Raji (cell line): ENCODE data around the gene CAPN8.

Experiments used
- POLR2A ChIP-seq: IDR thresholded peaks from 2 replicates; pipeline ENCODE4 v1.6.1; 2011; ENCODE audit warnings: low read depth, low read length, control low read depth; ENCODE audit not compliant: insufficient read depth

Gene CAPN8

GRCh38 chr1:223650465-223650864, 15.0 kb downstream of the CAPN8 start:
- TF ChIP-seq POLR2A, result no peak

- TF ChIP-seq POLR2A, result no peak
Measured at GRCh38 chr1:223649222-223649621, 16.3 kb downstream of the CAPN8 start.

- no peak for TF ChIP-seq POLR2A
Measured at GRCh38 chr1:223647249-223647648, 18.3 kb downstream of the CAPN8 start.

GRCh38 chr1:223645903-223646302, 19.6 kb downstream of the CAPN8 start:
- TF ChIP-seq POLR2A, result no peak

- TF ChIP-seq POLR2A, result no peak
Measured at GRCh38 chr1:223642237-223642636, 23.3 kb downstream of the CAPN8 start.

GRCh38 chr1:223641523-223642039, 23.9 kb downstream of the CAPN8 start:
- no peak for TF ChIP-seq POLR2A

- no peak for TF ChIP-seq POLR2A
Measured at GRCh38 chr1:223639331-223639749, 26.2 kb downstream of the CAPN8 start.

- no peak for TF ChIP-seq POLR2A
Measured at GRCh38 chr1:223635236-223635635, 30.3 kb downstream of the CAPN8 start.

- no peak for TF ChIP-seq POLR2A
Measured at GRCh38 chr1:223634423-223634822, 31.1 kb downstream of the CAPN8 start.

- no peak for TF ChIP-seq POLR2A
Measured at GRCh38 chr1:223631956-223632355, 33.5 kb downstream of the CAPN8 start.

- TF ChIP-seq POLR2A, result no peak
Measured at GRCh38 chr1:223631473-223631872, 34.0 kb downstream of the CAPN8 start.

GRCh38 chr1:223629126-223629457, 36.4 kb downstream of the CAPN8 start:
- TF ChIP-seq POLR2A, result no peak

GRCh38 chr1:223628233-223629125, 37.0 kb downstream of the CAPN8 start:
- no peak for TF ChIP-seq POLR2A

GRCh38 chr1:223622132-223622842, 43.2 kb downstream of the CAPN8 start:
- no peak for TF ChIP-seq POLR2A

- no peak for TF ChIP-seq POLR2A
Measured at GRCh38 chr1:223621312-223621734, 44.2 kb downstream of the CAPN8 start.
